ENCODE measurements around the gene PACS1. TPM values are rescaled to one million over a fixed set of nuclear protein-coding genes. Genes with fewer than 3 reads are reported as not detected.

PACS1 gene
- total and polyA plus RNA-seq, 2 donors (not counting 1 experiment from before 2014, with no cell fraction given) = 25.9 to 28.5 TPM

GRCh38 chr11:66050581-66051231, 19.4 kb upstream of the PACS1 start:
- peak overlapping the region; percentile 94 for H3K27ac ChIP-seq (ENCODE audit: insufficient read depth, low read length)
- H3K9me3 ChIP-seq (ENCODE audit: control insufficient read depth, insufficient read depth, low read depth, low read length) = no peaks in the 10 kb centered on the region
- no peak overlapping the region for H3K4me3 ChIP-seq (replicated peaks in 1 of 4; ENCODE audit: control extremely low read depth in 1 of 4, insufficient read depth in 1 of 4, low read depth in 3 of 4, low read length in 4 of 4)
- peaks cover 28% of the 10 kb centered on the region for H3K79me2 ChIP-seq (ENCODE audit: control insufficient read depth, insufficient read depth, low read length)
- H4K20me1 ChIP-seq (ENCODE audit: control insufficient read depth, extremely low read depth, insufficient read depth, low read length) = no peaks in the 10 kb centered on the region
- H3K4me2 ChIP-seq (ENCODE audit: extremely low read depth, insufficient read depth, low read length) = no peak overlapping the region
- no peak for TF ChIP-seq EZH2 (IDR thresholded peaks at IDR 0.05; ENCODE audit: low read length, missing control alignments)
- no peak for TF ChIP-seq CTCF (conservative IDR thresholded peaks at IDR 0.05 in 1 of 2, IDR thresholded peaks at IDR 0.05 in 1 of 2; ENCODE audit: low read depth in 1 of 2, low read length in 2 of 2)
- H2AFZ ChIP-seq (ENCODE audit: low read length) = peak overlapping the region; percentile 57
- H3K9ac ChIP-seq (ENCODE audit: insufficient read depth, low read length) = no peak overlapping the region
- H3K27me3 ChIP-seq (ENCODE audit: control insufficient read depth, insufficient read depth, low read length) = peaks cover 12% of the 10 kb centered on the region
- DNase-seq (ENCODE audit: low read depth in 2 of 2) = no peak
- peaks cover 6% of the 10 kb centered on the region for H3K36me3 ChIP-seq (ENCODE audit: control insufficient read depth, insufficient read depth, low read length)
- peaks cover 4% of the 10 kb centered on the region for H3K4me1 ChIP-seq (ENCODE audit: control insufficient read depth, extremely low read depth, insufficient read depth, low read length)

DNA sequence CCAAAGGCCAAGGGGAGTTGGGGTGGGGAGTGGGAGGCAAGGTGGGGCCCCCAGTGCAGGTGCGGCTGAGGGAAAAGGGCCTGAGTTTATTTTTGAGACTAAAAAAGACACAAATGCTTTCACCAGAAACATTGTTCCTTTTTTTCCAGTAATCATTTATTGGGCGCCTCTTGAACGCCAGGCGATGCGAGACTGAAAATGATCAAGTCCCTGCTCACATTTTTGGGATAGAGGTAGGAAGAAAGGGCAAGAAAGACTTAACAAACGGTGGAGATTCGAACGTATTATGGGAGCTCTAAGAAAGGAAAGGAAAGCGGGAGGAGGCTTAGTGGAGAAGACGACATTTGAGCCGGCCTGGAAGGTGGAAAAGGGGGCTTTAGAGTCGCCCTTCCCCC, 18.7 kb upstream of the PACS1 start:
- H3K9ac ChIP-seq (ENCODE audit: insufficient read depth, low read length) = peak overlapping the region; percentile 98
- H2AFZ ChIP-seq (ENCODE audit: low read length) = peak overlapping the region; percentile 70
- peak overlapping the region; percentile 94 for H3K27ac ChIP-seq (ENCODE audit: insufficient read depth, low read length)
- no peaks in the 10 kb centered on the region for H4K20me1 ChIP-seq (ENCODE audit: control insufficient read depth, extremely low read depth, insufficient read depth, low read length)
- peaks cover 4% of the 10 kb centered on the region for H3K4me1 ChIP-seq (ENCODE audit: control insufficient read depth, extremely low read depth, insufficient read depth, low read length)
- DNase-seq (ENCODE audit: low read depth in 2 of 2) = no peak
- H3K36me3 ChIP-seq (ENCODE audit: control insufficient read depth, insufficient read depth, low read length) = peaks cover 6% of the 10 kb centered on the region
- no peaks in the 10 kb centered on the region for H3K9me3 ChIP-seq (ENCODE audit: control insufficient read depth, insufficient read depth, low read depth, low read length)
- peak overlapping the region; percentile 71 for H3K4me2 ChIP-seq (ENCODE audit: extremely low read depth, insufficient read depth, low read length)
- peaks cover 9% of the 10 kb centered on the region for H3K27me3 ChIP-seq (ENCODE audit: control insufficient read depth, insufficient read depth, low read length)
- peak overlapping the region; percentile 63 to 98 (median 76) for H3K4me3 ChIP-seq (replicated peaks in 1 of 4; ENCODE audit: control extremely low read depth in 1 of 4, insufficient read depth in 1 of 4, low read depth in 3 of 4, low read length in 4 of 4)
- peaks cover 29% of the 10 kb centered on the region for H3K79me2 ChIP-seq (ENCODE audit: control insufficient read depth, insufficient read depth, low read length)
- TF ChIP-seq EZH2 (IDR thresholded peaks at IDR 0.05; ENCODE audit: low read length, missing control alignments) = no peak
- no peak for TF ChIP-seq CTCF (conservative IDR thresholded peaks at IDR 0.05 in 1 of 2, IDR thresholded peaks at IDR 0.05 in 1 of 2; ENCODE audit: low read depth in 1 of 2, low read length in 2 of 2)

DNA sequence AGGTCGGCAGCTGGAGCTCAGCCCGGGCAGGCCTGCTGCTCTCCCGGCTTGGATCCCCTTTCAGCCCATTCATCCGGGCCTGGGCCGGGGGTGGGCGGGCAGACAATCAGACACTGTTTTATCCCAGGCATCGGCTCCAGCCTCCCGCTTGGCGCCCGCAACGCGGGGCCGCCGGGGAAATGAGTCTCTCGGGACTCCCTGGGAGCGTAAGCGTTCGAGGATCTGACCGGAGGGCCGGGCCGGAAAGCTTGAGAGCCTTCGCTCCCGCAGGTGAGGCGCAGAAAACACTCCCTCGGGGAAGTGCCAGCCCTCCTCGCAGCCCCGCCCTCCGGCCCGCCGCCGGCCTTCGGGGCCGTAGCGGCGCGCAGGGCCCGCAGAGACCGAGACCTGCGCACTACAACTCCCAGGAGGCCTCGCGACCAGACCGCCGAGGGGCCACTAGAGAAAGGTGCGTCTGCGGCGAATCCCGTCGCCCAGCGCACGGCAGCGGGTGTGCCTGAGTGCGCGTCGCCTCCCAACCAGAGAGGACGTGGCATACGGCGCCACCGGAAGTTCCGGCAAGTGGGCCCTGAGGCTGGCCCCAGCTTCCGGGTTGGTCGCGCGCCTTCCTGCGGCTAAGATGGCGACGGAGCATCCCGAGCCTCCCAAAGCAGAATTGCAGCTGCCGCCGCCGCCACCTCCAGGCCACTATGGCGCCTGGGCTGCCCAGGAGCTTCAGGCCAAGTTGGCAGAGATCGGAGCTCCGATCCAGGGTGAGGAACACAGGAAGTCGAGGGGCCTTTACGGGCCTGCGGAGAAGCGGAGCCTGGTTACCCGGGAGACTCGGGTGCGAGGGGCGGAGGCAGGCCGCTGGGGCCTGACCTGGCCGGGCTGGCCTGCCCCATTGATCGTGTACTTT, 18.1 kb upstream of the PACS1 start, which contains the start of gene SF3B2:
Gene SF3B2 (plus strand): TSS at position 599 of the 898 bp plus-strand sequence. CDS start 21 bp downstream, at position 620.
- Histone ChIP-seq H2AFZ (ENCODE audit: low read length) (peak within 1 kb of the TSS; percentile 87), H4K20me1 (ENCODE audit: control insufficient read depth, extremely low read depth, insufficient read depth, low read length) (no peaks in the 10 kb centered on the region), H3K27me3 (ENCODE audit: control insufficient read depth, insufficient read depth, low read length) (peaks cover 3% of the 10 kb centered on the region), H3K4me3 (replicated peaks in 1 of 4; ENCODE audit: control extremely low read depth in 1 of 4, insufficient read depth in 1 of 4, low read depth in 3 of 4, low read length in 4 of 4) (peak within 1 kb of the TSS; percentile 71 to 98 (median 89)), H3K9ac (ENCODE audit: insufficient read depth, low read length) (peak within 1 kb of the TSS; percentile 98), H3K4me2 (ENCODE audit: extremely low read depth, insufficient read depth, low read length) (peak within 1 kb of the TSS; percentile 72), H3K9me3 (ENCODE audit: control insufficient read depth, insufficient read depth, low read depth, low read length) (no peaks in the 10 kb centered on the region), H3K4me1 (ENCODE audit: control insufficient read depth, extremely low read depth, insufficient read depth, low read length) (peaks cover 4% of the 10 kb centered on the region), H3K36me3 (ENCODE audit: control insufficient read depth, insufficient read depth, low read length) (peaks cover 7% of the 10 kb centered on the region), H3K79me2 (ENCODE audit: control insufficient read depth, insufficient read depth, low read length) (peaks cover 29% of the 10 kb centered on the region), H3K27ac (ENCODE audit: insufficient read depth, low read length) (peak within 1 kb of the TSS; percentile 94)
- TF ChIP-seq CTCF (conservative IDR thresholded peaks at IDR 0.05 in 1 of 2, IDR thresholded peaks at IDR 0.05 in 1 of 2; ENCODE audit: low read depth in 1 of 2, low read length in 2 of 2) (no peak), EZH2 (IDR thresholded peaks at IDR 0.05; ENCODE audit: low read length, missing control alignments) (no peak)
- DNase-seq (ENCODE audit: low read depth in 2 of 2) = peak; percentile 98 to 99

All from fibroblast of lung (primary cell).